Measurements from ENCODE around the gene CFLAR. TPM values are rescaled to one million over a fixed set of nuclear protein-coding genes. Genes with fewer than 3 reads are reported as not detected.

Gene CFLAR
- total and polyA plus RNA-seq, 2 of the 13 experiments (the other 11 are each of a cell fraction or from before 2014, with no cell fraction given), result 43.8 to 92.1 TPM

- TF ChIP-seq, protein P1, sequence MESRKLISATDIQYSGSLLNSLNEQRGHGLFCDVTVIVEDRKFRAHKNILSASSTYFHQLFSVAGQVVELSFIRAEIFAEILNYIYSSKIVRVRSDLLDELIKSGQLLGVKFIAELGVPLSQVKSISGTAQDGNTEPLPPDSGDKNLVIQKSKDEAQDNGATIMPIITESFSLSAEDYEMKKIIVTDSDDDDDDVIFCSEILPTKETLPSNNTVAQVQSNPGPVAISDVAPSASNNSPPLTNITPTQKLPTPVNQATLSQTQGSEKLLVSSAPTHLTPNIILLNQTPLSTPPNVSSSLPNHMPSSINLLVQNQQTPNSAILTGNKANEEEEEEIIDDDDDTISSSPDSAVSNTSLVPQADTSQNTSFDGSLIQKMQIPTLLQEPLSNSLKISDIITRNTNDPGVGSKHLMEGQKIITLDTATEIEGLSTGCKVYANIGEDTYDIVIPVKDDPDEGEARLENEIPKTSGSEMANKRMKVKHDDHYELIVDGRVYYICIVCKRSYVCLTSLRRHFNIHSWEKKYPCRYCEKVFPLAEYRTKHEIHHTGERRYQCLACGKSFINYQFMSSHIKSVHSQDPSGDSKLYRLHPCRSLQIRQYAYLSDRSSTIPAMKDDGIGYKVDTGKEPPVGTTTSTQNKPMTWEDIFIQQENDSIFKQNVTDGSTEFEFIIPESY (CRISPR knock-in tag; IDR thresholded peaks at IDR 0.05), result no peak
- peak; percentile 88 for TF ChIP-seq SP5 (CRISPR knock-in tag; IDR thresholded peaks at IDR 0.05; ENCODE audit: borderline replicate concordance, low read depth)
- TF ChIP-seq ZBED4 (CRISPR knock-in tag; IDR thresholded peaks at IDR 0.05; ENCODE audit: borderline replicate concordance), result no peak
- no peak for TF ChIP-seq SRF (IDR thresholded peaks at IDR 0.05; ENCODE audit: low read depth, low read length)
- TF ChIP-seq THAP11 (CRISPR knock-in tag; IDR thresholded peaks at IDR 0.05), result peak; percentile 34; the same call in 1 of the 2 replicates
- TF ChIP-seq XBP1 (CRISPR knock-in tag; IDR thresholded peaks at IDR 0.05), result no peak
- no peak for TF ChIP-seq ZNF562 (CRISPR knock-in tag; IDR thresholded peaks at IDR 0.05; ENCODE audit: borderline replicate concordance)
- no peak for TF ChIP-seq NR1H2 (CRISPR knock-in tag; IDR thresholded peaks at IDR 0.05; ENCODE audit: borderline replicate concordance, low read depth)
- no peak for TF ChIP-seq TSC22D2 (CRISPR knock-in tag; IDR thresholded peaks at IDR 0.05; ENCODE audit: borderline replicate concordance)
- TF ChIP-seq, protein P2, sequence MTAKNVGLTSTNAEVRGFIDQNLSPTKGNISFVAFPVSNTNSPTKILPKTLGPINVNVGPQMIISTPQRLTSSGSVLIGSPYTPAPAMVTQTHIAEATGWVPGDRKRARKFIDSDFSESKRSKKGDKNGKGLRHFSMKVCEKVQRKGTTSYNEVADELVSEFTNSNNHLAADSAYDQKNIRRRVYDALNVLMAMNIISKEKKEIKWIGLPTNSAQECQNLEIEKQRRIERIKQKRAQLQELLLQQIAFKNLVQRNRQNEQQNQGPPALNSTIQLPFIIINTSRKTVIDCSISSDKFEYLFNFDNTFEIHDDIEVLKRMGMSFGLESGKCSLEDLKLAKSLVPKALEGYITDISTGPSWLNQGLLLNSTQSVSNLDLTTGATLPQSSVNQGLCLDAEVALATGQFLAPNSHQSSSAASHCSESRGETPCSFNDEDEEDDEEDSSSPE (CRISPR knock-in tag; IDR thresholded peaks at IDR 0.05), result no peak
- TF ChIP-seq ISL2 (CRISPR knock-in tag; IDR thresholded peaks at IDR 0.05), result no peak
- TF ChIP-seq ZBTB7A (CRISPR knock-in tag; IDR thresholded peaks at IDR 0.05), result no peak
- TF ChIP-seq ZSCAN12 (CRISPR knock-in tag; IDR thresholded peaks at IDR 0.05), result no peak
- TF ChIP-seq KMT2A (CRISPR knock-in tag; IDR thresholded peaks at IDR 0.05), result 0 out of 2 replicates have a peak, but pooled peaks have one; percentile 52
- TF ChIP-seq AHR (CRISPR knock-in tag; IDR thresholded peaks at IDR 0.05), result no peak
- no peak for TF ChIP-seq ZNF512 (CRISPR knock-in tag; IDR thresholded peaks at IDR 0.05)
- TF ChIP-seq TRIM24 (CRISPR knock-in tag; IDR thresholded peaks at IDR 0.05), result no peak
Observed at GRCh38 chr2:201128933-201129505, 13.1 kb downstream of the CFLAR start (continued).
